Neural progenitor cell (in vitro differentiated cells): ENCODE results near the gene MTNR1A. TPM values are rescaled to one million over a fixed set of nuclear protein-coding genes. Genes with fewer than 3 reads are reported as not detected.
A peak's percentile ranks its signal among the peaks of the same experiment; 100 is the strongest.

Source experiments
- DNase-seq: peaks from one replicate; pipeline ENCODE4 v3.0.0-alpha.2; 2016; ENCODE audit warnings: low spot score
- H2AFZ ChIP-seq: fragments of 200-600 bp; sonication (generic); replicated peaks from 2 replicates; pipeline ENCODE4 v1.6.1; 2016; ENCODE audit warnings: antibody characterized with exemption
- H3F3A ChIP-seq: fragments of 200-600 bp; sonication (generic); 2 replicates; pipeline ENCODE4 v1.6.1; 2016; ENCODE audit warnings: antibody characterized with exemption, low read depth
- H3K27ac ChIP-seq: fragments of 200-600 bp; sonication (generic); 2 replicates; pipeline ENCODE4 v1.5.1; 2016; ENCODE audit warnings: mild to moderate bottlenecking
- H3K27me3 ChIP-seq: fragments of 200-600 bp; sonication (generic); 2 replicates; pipeline ENCODE4 v1.6.1; 2016; ENCODE audit warnings: mild to moderate bottlenecking, moderate library complexity
- H3K36me3 ChIP-seq: fragments of 200-600 bp; sonication (generic); 2 replicates; pipeline ENCODE4 v1.5.1; 2016
- H3K4me1 ChIP-seq: fragments of 200-600 bp; sonication (generic); 2 replicates; pipeline ENCODE4 v1.6.1; 2016; ENCODE audit warnings: mixed run types
- H3K4me2 ChIP-seq: fragments of 200-600 bp; sonication (generic); 2 replicates; pipeline ENCODE4 v1.6.1; 2016
- H3K4me3 ChIP-seq: fragments of 200-600 bp; sonication (generic); 2 replicates; pipeline ENCODE4 v1.5.1; 2016
- H3K79me2 ChIP-seq: fragments of 200-600 bp; sonication (generic); 2 replicates; pipeline ENCODE4 v1.6.1; 2016; ENCODE audit warnings: low read depth
- H3K9ac ChIP-seq: fragments of 200-600 bp; sonication (generic); 2 replicates; pipeline ENCODE4 v1.6.1; 2016
- H3K9me3 ChIP-seq: fragments of 200-600 bp; sonication (generic); 2 replicates; pipeline ENCODE4 v1.5.1; 2016; ENCODE audit warnings: low read depth
- H4K20me1 ChIP-seq: fragments of 200-600 bp; sonication (generic); 2 replicates; pipeline ENCODE4 v1.6.1; 2016; ENCODE audit warnings: low read depth
- H3K27ac Mint-ChIP-seq: 3 replicates; pipeline ENCODE4 v1.8.0; 2021; ENCODE audit warnings: mixed read lengths
- H3K27me3 Mint-ChIP-seq: 2 replicates; pipeline ENCODE4 v1.8.0; 2022; ENCODE audit warnings: low read depth, mild to moderate bottlenecking, inconsistent platforms, moderate library complexity, mixed read lengths; ENCODE audit not compliant: insufficient read depth
- H3K36me3 Mint-ChIP-seq: 3 replicates; pipeline ENCODE4 v1.8.0; 2021; ENCODE audit warnings: mixed read lengths
- H3K4me1 Mint-ChIP-seq: 3 replicates; pipeline ENCODE4 v1.8.0; 2021; ENCODE audit warnings: mixed read lengths
- H3K4me3 Mint-ChIP-seq: 3 replicates; pipeline ENCODE4 v1.8.0; 2021; ENCODE audit warnings: mild to moderate bottlenecking, moderate library complexity, mixed read lengths
- H3K9me3 Mint-ChIP-seq: 3 replicates; pipeline ENCODE4 v1.8.0; 2020; ENCODE audit warnings: mixed read lengths
- EZH2 ChIP-seq: fragments of 200-600 bp; sonication (generic); IDR thresholded peaks from 2 replicates; pipeline ENCODE4 v1.6.1; 2017; ENCODE audit warnings: antibody characterized with exemption, mild to moderate bottlenecking, moderate library complexity
- EZH2phosphoT487 ChIP-seq: fragments of 200-600 bp; sonication (generic); IDR thresholded peaks from 2 replicates; pipeline ENCODE4 v1.6.1; 2017; ENCODE audit warnings: antibody characterized with exemption
- total RNA-seq: library from RNA; depleted of rRNA; stranded (reverse); fragments of >200 nt; gene quantifications from 2 replicates; pipeline ENCODE4 v1.2.3, GENCODE V29; 2015; ENCODE audit warnings: low replicate concordance
- TF ChIP-seq, protein P1 (sequence below): fragments of 200-600 bp; sonication (generic); IDR thresholded peaks from 2 replicates; pipeline ENCODE4 v1.5.1; 2017; ENCODE audit warnings: antibody characterized with exemption, mild to moderate bottlenecking

The MTNR1A gene
- total RNA-seq = 0.43 and 1.6 TPM in 2 replicates

DNA sequence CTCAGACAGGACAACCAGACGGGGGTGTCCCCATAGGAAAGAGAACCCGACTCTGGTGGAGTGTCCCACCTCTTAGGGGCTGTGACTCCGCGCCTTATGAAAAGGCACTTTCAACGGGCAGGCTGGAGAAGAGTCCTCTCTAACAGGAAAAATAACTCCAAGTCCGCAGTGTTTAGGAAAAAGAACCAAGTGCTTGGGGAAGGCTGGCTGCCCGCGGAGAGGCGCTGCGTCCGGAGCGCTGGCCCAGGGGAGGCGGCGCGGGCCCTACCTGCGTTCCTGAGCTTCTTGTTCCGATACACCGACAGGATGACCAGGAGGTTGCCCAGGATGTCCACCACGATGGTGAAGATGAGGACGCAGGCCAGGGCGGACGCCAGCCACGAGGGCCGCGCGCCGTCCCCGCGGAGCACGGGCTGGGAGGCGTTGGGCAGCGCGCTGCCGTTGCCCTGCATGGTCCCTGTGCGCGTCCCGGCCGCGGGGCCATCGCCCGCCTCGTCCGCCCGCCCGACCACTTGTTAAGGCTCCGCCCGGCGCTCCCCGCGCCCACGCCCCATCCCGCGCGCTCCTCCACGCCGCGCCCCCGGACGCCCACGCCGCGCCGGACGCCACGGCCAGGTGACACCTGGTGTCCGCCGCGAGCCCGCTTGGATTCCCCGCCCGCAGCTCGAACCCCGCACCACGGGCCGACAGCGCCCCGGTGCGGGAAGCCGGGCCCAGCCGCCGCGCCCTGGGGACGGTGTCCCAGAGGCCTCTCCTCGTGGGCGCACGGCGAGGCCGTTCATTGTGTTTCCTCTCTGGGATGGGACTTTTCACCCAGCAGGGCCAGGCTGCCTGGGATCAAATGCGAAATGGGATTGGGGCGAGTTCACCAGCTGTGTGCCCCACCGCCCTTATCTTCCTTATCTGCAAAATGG, at the start of gene MTNR1A:
MTNR1A (minus strand) TSS at position 654 of the 914 bp plus-strand sequence; CDS start at position 452, 202 bp downstream.
- no peaks in the 10 kb centered on the region for H3K79me2 ChIP-seq
- Mint-ChIP-seq H3K36me3 (no peaks in the 10 kb centered on the region), H3K9me3 (peaks cover 4% of the 10 kb centered on the region), H3K4me3 (peak within 1 kb of the TSS; percentile 88), H3K27me3 (peaks cover 14% of the 10 kb centered on the region), H3K4me1 (peaks cover 8% of the 10 kb centered on the region), H3K27ac (no peak within 1 kb of the TSS)
- no peaks in the 10 kb centered on the region for H3K9me3 ChIP-seq
- H3K4me2 ChIP-seq = peak within 1 kb of the TSS; percentile 99
- H2AFZ ChIP-seq = peak within 1 kb of the TSS; percentile 100
- peaks cover 24% of the 10 kb centered on the region for H3K27me3 ChIP-seq
- H3K27ac ChIP-seq = no peak within 1 kb of the TSS
- H3F3A ChIP-seq = peaks cover 10% of the 10 kb centered on the region
- TF ChIP-seq EZH2 (peak; percentile 72), EZH2phosphoT487 (peak; percentile 54)
- TF ChIP-seq, protein P1, sequence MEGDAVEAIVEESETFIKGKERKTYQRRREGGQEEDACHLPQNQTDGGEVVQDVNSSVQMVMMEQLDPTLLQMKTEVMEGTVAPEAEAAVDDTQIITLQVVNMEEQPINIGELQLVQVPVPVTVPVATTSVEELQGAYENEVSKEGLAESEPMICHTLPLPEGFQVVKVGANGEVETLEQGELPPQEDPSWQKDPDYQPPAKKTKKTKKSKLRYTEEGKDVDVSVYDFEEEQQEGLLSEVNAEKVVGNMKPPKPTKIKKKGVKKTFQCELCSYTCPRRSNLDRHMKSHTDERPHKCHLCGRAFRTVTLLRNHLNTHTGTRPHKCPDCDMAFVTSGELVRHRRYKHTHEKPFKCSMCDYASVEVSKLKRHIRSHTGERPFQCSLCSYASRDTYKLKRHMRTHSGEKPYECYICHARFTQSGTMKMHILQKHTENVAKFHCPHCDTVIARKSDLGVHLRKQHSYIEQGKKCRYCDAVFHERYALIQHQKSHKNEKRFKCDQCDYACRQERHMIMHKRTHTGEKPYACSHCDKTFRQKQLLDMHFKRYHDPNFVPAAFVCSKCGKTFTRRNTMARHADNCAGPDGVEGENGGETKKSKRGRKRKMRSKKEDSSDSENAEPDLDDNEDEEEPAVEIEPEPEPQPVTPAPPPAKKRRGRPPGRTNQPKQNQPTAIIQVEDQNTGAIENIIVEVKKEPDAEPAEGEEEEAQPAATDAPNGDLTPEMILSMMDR = peak; percentile 71
- DNase-seq = peak; percentile 80
- no peaks in the 10 kb centered on the region for H3K36me3 ChIP-seq
- H4K20me1 ChIP-seq = no peaks in the 10 kb centered on the region
- H3K4me1 ChIP-seq = no peaks in the 10 kb centered on the region
- H3K9ac ChIP-seq = no peak within 1 kb of the TSS
- peak within 1 kb of the TSS; percentile 76 for H3K4me3 ChIP-seq

- no peak overlapping the region for H3K4me2 ChIP-seq
- Mint-ChIP-seq H3K27ac (no peak overlapping the region), H3K27me3 (no peaks in the 10 kb centered on the region), H3K9me3 (no peaks in the 10 kb centered on the region), H3K4me3 (no peak overlapping the region), H3K4me1 (peaks cover 10% of the 10 kb centered on the region), H3K36me3 (peaks cover 78% of the 10 kb centered on the region)
- H4K20me1 ChIP-seq = peaks cover 6% of the 10 kb centered on the region
- peaks cover 53% of the 10 kb centered on the region for H3K36me3 ChIP-seq
- no peaks in the 10 kb centered on the region for H3K27me3 ChIP-seq
- no peak overlapping the region for H3K9ac ChIP-seq
- no peak overlapping the region for H3K4me3 ChIP-seq
- peaks cover 26% of the 10 kb centered on the region for H3K79me2 ChIP-seq
- no peaks in the 10 kb centered on the region for H3K9me3 ChIP-seq
- no peak overlapping the region for H2AFZ ChIP-seq
- H3F3A ChIP-seq = peaks cover 4% of the 10 kb centered on the region
- peaks cover 9% of the 10 kb centered on the region for H3K4me1 ChIP-seq
- no peak overlapping the region for H3K27ac ChIP-seq
- TF ChIP-seq EZH2 (no peak), EZH2phosphoT487 (no peak)
- TF ChIP-seq, protein P1 = no peak
- no peak for DNase-seq
Measured at GRCh38 chr4:186604124-186604807, 48.9 kb upstream of the MTNR1A start.

DNA sequence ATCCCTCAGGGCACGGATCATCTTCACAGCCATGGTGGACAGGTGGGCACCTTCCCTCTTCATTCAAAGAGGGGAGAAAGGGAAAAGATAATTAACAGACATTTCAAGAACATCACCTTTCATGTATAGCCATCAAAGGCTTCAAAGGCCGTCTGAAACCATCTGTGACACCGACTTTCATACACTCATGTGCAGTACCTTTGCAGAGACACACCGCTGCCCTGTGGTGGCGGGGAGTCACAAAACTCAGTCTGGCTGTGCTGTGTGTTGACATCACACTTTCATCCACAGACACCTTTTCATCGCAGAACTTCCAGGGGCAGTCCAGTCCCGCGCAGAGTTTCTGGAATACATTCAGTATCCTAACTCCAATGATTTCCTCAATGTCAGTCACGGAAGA, 47.6 kb upstream of the MTNR1A start:
- H4K20me1 ChIP-seq = peaks cover 6% of the 10 kb centered on the region
- H3K36me3 Mint-ChIP-seq = peaks cover 70% of the 10 kb centered on the region

More for the DNA sequence above, 47.6 kb upstream of the MTNR1A start:
- no peaks in the 10 kb centered on the region for H3K27me3 Mint-ChIP-seq
- no peak overlapping the region for H3K4me3 Mint-ChIP-seq
- Histone ChIP-seq H3F3A (peaks cover 4% of the 10 kb centered on the region), H3K9ac (no peak overlapping the region), H3K27ac (no peak overlapping the region), H3K79me2 (peaks cover 13% of the 10 kb centered on the region), H3K9me3 (no peaks in the 10 kb centered on the region), H3K4me3 (no peak overlapping the region), H3K4me1 (peaks cover 9% of the 10 kb centered on the region), H3K27me3 (no peaks in the 10 kb centered on the region), H3K4me2 (no peak overlapping the region), H3K36me3 (peaks cover 42% of the 10 kb centered on the region), H2AFZ (no peak overlapping the region)
- no peak for DNase-seq
- peaks cover 10% of the 10 kb centered on the region for H3K4me1 Mint-ChIP-seq
- no peak overlapping the region for H3K27ac Mint-ChIP-seq
- TF ChIP-seq EZH2phosphoT487 = no peak
- TF ChIP-seq, protein P1 = no peak
- TF ChIP-seq EZH2 = no peak
- H3K9me3 Mint-ChIP-seq = no peaks in the 10 kb centered on the region
